MM.1S (cell line): ENCODE results near the gene TARBP2.

Experiments used
- DNase-seq: peaks from one replicate; pipeline ENCODE4 v3.0.0-alpha.2; 2015
- H2AFZ ChIP-seq: fragments of 300-600 bp; sonication (generic); 2 replicates; pipeline ENCODE4 v1.6.0; 2016; ENCODE audit warnings: antibody characterized with exemption, low read length
- H3F3A ChIP-seq: fragments of 300-600 bp; sonication (generic); 2 replicates; pipeline ENCODE4 v1.6.1; 2016; ENCODE audit warnings: mild to moderate bottlenecking, antibody characterized with exemption, low read length, moderate library complexity, mixed read lengths; ENCODE audit not compliant: insufficient read depth
- H3K27ac ChIP-seq: fragments of 300-600 bp; sonication (generic); 2 replicates; pipeline ENCODE4 v1.5.1; 2016; ENCODE audit warnings: mild to moderate bottlenecking, low read length
- H3K27me3 ChIP-seq: fragments of 300-600 bp; sonication (generic); replicated peaks from 2 replicates; pipeline ENCODE4 v1.6.0; 2016; ENCODE audit warnings: low read length; ENCODE audit not compliant: insufficient read depth
- H3K36me3 ChIP-seq: fragments of 300-600 bp; sonication (generic); replicated peaks from 2 replicates; pipeline ENCODE4 v1.6.1; 2016; ENCODE audit warnings: mild to moderate bottlenecking, low read length, mixed read lengths; ENCODE audit not compliant: insufficient read depth
- H3K4me1 ChIP-seq: fragments of 300-600 bp; sonication (generic); 2 replicates; pipeline ENCODE4 v1.6.1; 2016; ENCODE audit warnings: low read length, mixed read lengths
- H3K4me2 ChIP-seq: fragments of 300-600 bp; sonication (generic); 2 replicates; pipeline ENCODE4 v1.6.0; 2016; ENCODE audit warnings: low read depth, low read length
- H3K4me3 ChIP-seq: fragments of 300-600 bp; sonication (generic); 2 replicates; pipeline ENCODE4 v1.5.1; 2016; ENCODE audit warnings: low read length, mixed read lengths
- H3K79me2 ChIP-seq: fragments of 300-600 bp; sonication (generic); 2 replicates; pipeline ENCODE4 v1.6.1; 2016; ENCODE audit warnings: mixed run types, low read length, mixed read lengths
- H3K9ac ChIP-seq: fragments of 300-600 bp; sonication (generic); 2 replicates; pipeline ENCODE4 v1.6.1; 2016; ENCODE audit warnings: low read length, mixed read lengths
- H3K9me2 ChIP-seq: fragments of 300-600 bp; sonication (generic); replicated peaks from 2 replicates; pipeline ENCODE4 v1.6.1; 2016; ENCODE audit warnings: mild to moderate bottlenecking, low read length, mixed read lengths; ENCODE audit not compliant: insufficient read depth
- H3K9me3 ChIP-seq: fragments of 300-600 bp; sonication (generic); replicated peaks from 2 replicates; pipeline ENCODE4 v1.6.1; 2016; ENCODE audit warnings: mild to moderate bottlenecking, low read length, mixed read lengths; ENCODE audit not compliant: insufficient read depth
- H4K20me1 ChIP-seq: fragments of 300-600 bp; sonication (generic); 2 replicates; pipeline ENCODE4 v1.6.1; 2016; ENCODE audit warnings: mild to moderate bottlenecking, low read length, moderate library complexity, mixed read lengths; ENCODE audit not compliant: insufficient read depth
- EZH2 ChIP-seq: fragments of 300-600 bp; sonication (generic); optimal IDR thresholded peaks from 2 replicates; pipeline ENCODE3; 2017; ENCODE audit warnings: low read depth, mild to moderate bottlenecking, antibody characterized with exemption, low read length, mixed read lengths
- EZH2phosphoT487 ChIP-seq: fragments of 300-600 bp; sonication (generic); IDR thresholded peaks from 2 replicates; pipeline ENCODE4 v1.6.1; 2018; ENCODE audit warnings: antibody characterized with exemption, low read length
- TF ChIP-seq, protein P1 (sequence below): fragments of 300-600 bp; sonication (generic); IDR thresholded peaks from 2 replicates; pipeline ENCODE4 v1.5.1; 2016; ENCODE audit warnings: antibody characterized with exemption, low read length, mixed read lengths

Gene TARBP2

GRCh38 chr12:53492830-53493609, 8.1 kb upstream of the TARBP2 start:
- peak overlapping the region; percentile 76 for H3K4me3 ChIP-seq
- peak overlapping the region; percentile 73 for H3K9ac ChIP-seq
- H3F3A ChIP-seq, result peaks cover 18% of the 10 kb centered on the region
- H2AFZ ChIP-seq, result peak overlapping the region; percentile 66
- no peak for TF ChIP-seq EZH2phosphoT487
- TF ChIP-seq, protein P1, sequence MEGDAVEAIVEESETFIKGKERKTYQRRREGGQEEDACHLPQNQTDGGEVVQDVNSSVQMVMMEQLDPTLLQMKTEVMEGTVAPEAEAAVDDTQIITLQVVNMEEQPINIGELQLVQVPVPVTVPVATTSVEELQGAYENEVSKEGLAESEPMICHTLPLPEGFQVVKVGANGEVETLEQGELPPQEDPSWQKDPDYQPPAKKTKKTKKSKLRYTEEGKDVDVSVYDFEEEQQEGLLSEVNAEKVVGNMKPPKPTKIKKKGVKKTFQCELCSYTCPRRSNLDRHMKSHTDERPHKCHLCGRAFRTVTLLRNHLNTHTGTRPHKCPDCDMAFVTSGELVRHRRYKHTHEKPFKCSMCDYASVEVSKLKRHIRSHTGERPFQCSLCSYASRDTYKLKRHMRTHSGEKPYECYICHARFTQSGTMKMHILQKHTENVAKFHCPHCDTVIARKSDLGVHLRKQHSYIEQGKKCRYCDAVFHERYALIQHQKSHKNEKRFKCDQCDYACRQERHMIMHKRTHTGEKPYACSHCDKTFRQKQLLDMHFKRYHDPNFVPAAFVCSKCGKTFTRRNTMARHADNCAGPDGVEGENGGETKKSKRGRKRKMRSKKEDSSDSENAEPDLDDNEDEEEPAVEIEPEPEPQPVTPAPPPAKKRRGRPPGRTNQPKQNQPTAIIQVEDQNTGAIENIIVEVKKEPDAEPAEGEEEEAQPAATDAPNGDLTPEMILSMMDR, result no peak
- TF ChIP-seq EZH2, result no peak
- H3K36me3 ChIP-seq, result no peaks in the 10 kb centered on the region
- H3K9me3 ChIP-seq, result no peaks in the 10 kb centered on the region
- peak; percentile 89 for DNase-seq
- H4K20me1 ChIP-seq, result no peaks in the 10 kb centered on the region
- peak overlapping the region; percentile 99 for H3K4me2 ChIP-seq
- H3K79me2 ChIP-seq, result peaks cover 14% of the 10 kb centered on the region; the same call in 1 of the 2 replicates
- peak overlapping the region; percentile 66; the same call in 1 of the 2 replicates for H3K27ac ChIP-seq
- H3K9me2 ChIP-seq, result no peaks in the 10 kb centered on the region
- peaks cover 11% of the 10 kb centered on the region for H3K4me1 ChIP-seq
- no peaks in the 10 kb centered on the region for H3K27me3 ChIP-seq

GRCh38 chr12:53493610-53494391, 7.3 kb upstream of the TARBP2 start:
- TF ChIP-seq, protein P1, result no peak
- no peak for TF ChIP-seq EZH2
- no peak for TF ChIP-seq EZH2phosphoT487
- Histone ChIP-seq H3K4me1 (peaks cover 17% of the 10 kb centered on the region), H3K4me3 (peak overlapping the region; percentile 76), H3K4me2 (peak overlapping the region; percentile 99), H3K27ac (peak overlapping the region; percentile 66; the same call in 1 of the 2 replicates), H2AFZ (peak overlapping the region; percentile 61), H3K36me3 (no peaks in the 10 kb centered on the region), H3K9me2 (no peaks in the 10 kb centered on the region), H3F3A (peaks cover 18% of the 10 kb centered on the region), H3K27me3 (no peaks in the 10 kb centered on the region), H4K20me1 (no peaks in the 10 kb centered on the region), H3K9me3 (no peaks in the 10 kb centered on the region), H3K9ac (peak overlapping the region; percentile 73), H3K79me2 (peaks cover 19% of the 10 kb centered on the region)
- DNase-seq, result no peak

- Histone ChIP-seq H3K9me2 (no peaks in the 10 kb centered on the region), H2AFZ (no peak overlapping the region), H3K27me3 (no peaks in the 10 kb centered on the region), H3F3A (peaks cover 22% of the 10 kb centered on the region), H3K9me3 (no peaks in the 10 kb centered on the region), H3K36me3 (no peaks in the 10 kb centered on the region), H3K9ac (no peak overlapping the region), H3K27ac (no peak overlapping the region), H3K4me1 (peaks cover 19% of the 10 kb centered on the region), H3K4me3 (no peak overlapping the region), H4K20me1 (no peaks in the 10 kb centered on the region), H3K4me2 (no peak overlapping the region), H3K79me2 (peaks cover 27% of the 10 kb centered on the region)
- DNase-seq, result no peak
- no peak for TF ChIP-seq EZH2
- TF ChIP-seq EZH2phosphoT487, result no peak
- TF ChIP-seq, protein P1, result no peak
These were observed 5.0 kb upstream of the TARBP2 start for GRCh38 chr12:53495903-53496751.
